HG02981 (cell line): Measurements from ENCODE around the gene UTS2R.
"Not testable (repeated sequence)": the region's sequence is repeated elsewhere in the genome, so short reads cannot be mapped to it uniquely, and the experiment has no call there.

ENCODE experiments used
- ATAC-seq: cut with Tn5 transposase; IDR thresholded peaks from one replicate; pipeline ENCODE4 v1.9.1; 2021; ENCODE audit warnings: mild to moderate bottlenecking, moderate library complexity; ENCODE audit not compliant: unreplicated experiment

UTS2R gene

GRCh38 chr17:82406131-82406671 is 34.6 kb downstream of the UTS2R start:
- no peak for ATAC-seq

- ATAC-seq = no peak
Observed at GRCh38 chr17:82407255-82407654, 35.7 kb downstream of the UTS2R start.

GRCh38 chr17:82408288-82408937 is 36.8 kb downstream of the UTS2R start:
- ATAC-seq = no peak

- ATAC-seq = no peak
Observed at GRCh38 chr17:82408938-82409318, 37.4 kb downstream of the UTS2R start.

GRCh38 chr17:82410014-82410716 is 38.6 kb downstream of the UTS2R start:
- no peak for ATAC-seq

GRCh38 chr17:82411396-82412053 is 40.0 kb downstream of the UTS2R start:
- ATAC-seq = no peak

GRCh38 chr17:82412081-82412480 is 40.5 kb downstream of the UTS2R start:
- not testable (repeated sequence) for ATAC-seq

- no peak for ATAC-seq
Observed at GRCh38 chr17:82412535-82413520, 41.3 kb downstream of the UTS2R start.

GRCh38 chr17:82414548-82415281 is 43.1 kb downstream of the UTS2R start:
- no peak for ATAC-seq

- ATAC-seq = no peak
Observed at GRCh38 chr17:82415336-82415735, 43.8 kb downstream of the UTS2R start.

- no peak for ATAC-seq
Observed at GRCh38 chr17:82415786-82416185, 44.2 kb downstream of the UTS2R start.

GRCh38 chr17:82416264-82416663 is 44.7 kb downstream of the UTS2R start:
- no peak for ATAC-seq

- ATAC-seq = no peak
Observed at GRCh38 chr17:82416771-82417170, 45.2 kb downstream of the UTS2R start.

- peak; percentile 75 for ATAC-seq
Observed at GRCh38 chr17:82418001-82418986, 46.7 kb downstream of the UTS2R start, which contains the start of the genes HEXD and OGFOD3. HEXD (plus strand) TSS chr17:82418347; CDS start chr17:82419800, 1,453 bp downstream. OGFOD3 (minus strand) TSS chr17:82418586; CDS start chr17:82418485, 101 bp downstream.

- ATAC-seq = no peak
Observed at GRCh38 chr17:82419540-82419939, 48.0 kb downstream of the UTS2R start.

- no peak for ATAC-seq
Observed at GRCh38 chr17:82424001-82424862, 52.7 kb downstream of the UTS2R start.

- no peak for ATAC-seq
Observed at GRCh38 chr17:82424863-82425159, 53.2 kb downstream of the UTS2R start.
